HG02840 (cell line): Measurements from ENCODE around the gene ZBTB43.
"Not testable (repeated sequence)": the region's sequence is repeated elsewhere in the genome, so short reads cannot be mapped to it uniquely, and the experiment has no call there.

ENCODE experiments used
- ATAC-seq: cut with Tn5 transposase; IDR thresholded peaks from one replicate; pipeline ENCODE4 v1.9.1; 2021; ENCODE audit warnings: mild to moderate bottlenecking, moderate library complexity, moderate number of reproducible peaks; ENCODE audit not compliant: unreplicated experiment, low FRiP score

ZBTB43 gene

DNA sequence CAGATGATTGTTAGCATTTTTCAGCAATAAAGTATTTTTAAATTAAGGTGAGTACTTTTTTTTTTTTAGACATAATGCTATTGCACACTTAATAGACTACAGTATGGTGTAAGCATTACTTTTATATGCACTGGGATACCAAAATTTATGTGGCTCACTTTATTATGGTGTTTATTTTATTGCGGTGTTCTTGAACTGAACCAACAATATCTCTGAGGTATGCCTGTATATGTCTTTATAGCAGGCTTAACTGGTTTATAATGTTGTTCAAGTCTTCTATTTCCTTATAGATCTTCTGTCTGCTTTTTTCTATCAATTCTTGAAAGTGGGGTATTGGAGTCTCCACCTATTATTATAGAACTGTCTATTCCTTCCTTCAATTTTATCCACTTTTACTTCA lies 18.0 kb downstream of the ZBTB43 start:
- no peak for ATAC-seq

DNA sequence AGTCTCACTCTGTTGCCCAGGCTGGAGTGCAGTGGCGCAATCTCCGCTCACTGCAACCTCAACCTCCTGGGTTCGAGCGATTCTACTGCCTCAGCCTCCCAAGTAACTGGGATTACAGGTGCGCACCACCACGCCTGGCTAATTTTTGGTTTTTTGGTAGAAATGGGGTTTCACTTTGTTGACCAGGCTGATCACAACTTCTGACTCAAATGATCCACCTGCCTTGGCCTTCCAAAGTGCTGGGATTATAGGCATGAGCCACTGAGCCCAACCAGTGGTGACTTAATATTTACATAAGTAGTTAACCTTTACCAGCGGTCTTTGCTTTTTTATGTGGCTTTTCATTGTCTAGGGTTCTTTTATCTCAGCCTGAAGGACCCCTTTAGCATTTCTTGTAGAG lies 19.2 kb downstream of the ZBTB43 start:
- ATAC-seq: not testable (repeated sequence)

DNA sequence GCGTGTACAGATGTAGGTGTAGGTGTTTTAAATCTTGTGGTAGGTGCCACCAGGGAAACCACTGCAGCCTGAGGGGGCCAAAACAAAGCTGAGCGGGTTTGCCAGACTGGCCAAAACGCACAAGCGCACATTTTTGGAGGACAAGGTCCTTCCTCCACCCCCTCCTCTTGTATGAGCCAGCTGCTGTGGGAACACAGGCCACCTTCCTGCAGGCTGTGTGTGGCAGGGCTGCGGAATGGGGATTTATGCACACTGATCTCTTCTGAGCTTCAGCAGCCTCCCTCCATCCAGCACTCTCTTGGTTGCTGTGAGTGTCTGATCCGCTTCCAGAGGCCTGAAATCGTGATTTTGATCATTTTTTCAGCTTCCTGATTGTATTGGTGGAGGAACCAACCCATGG lies 22.4 kb downstream of the ZBTB43 start:
- no peak for ATAC-seq

DNA sequence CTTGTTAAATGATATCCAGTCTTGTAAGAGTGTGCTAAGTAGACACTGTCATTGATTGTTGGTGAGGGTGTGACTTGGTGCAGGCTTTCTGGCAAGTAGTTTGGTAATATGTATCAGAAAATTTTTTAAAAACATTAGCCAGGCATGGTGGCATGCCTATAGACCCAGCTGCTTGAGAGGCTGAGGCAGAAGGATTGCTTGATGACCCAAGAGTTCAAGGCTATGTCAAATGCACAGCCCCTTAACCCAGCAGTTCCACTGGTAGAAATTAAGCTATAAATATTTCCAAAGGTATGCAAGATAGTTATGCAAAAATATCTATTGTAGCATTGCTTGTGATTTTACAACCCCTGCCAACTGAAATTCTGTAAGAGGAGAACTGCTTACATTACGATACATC lies 24.2 kb downstream of the ZBTB43 start:
- ATAC-seq: no peak

DNA sequence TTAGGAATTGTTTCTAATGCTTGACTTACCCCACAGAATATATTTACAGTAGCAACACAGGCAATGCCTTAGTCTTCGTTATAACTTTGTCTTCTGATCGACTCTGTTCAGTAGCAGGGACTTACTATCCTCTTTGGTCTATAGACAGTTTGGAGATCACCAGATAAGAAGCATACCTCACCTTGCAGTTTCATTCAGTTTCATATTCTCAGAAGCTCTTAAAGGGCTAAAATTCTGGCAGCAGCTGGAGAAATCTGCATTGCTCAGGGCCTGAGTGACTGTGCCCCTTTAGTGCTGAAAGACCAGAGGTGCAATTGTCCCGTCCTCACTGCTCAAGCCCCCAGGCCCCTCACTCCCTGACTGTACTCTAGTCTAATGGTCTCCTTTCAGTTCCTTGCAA lies 26.0 kb downstream of the ZBTB43 start:
- no peak for ATAC-seq

DNA sequence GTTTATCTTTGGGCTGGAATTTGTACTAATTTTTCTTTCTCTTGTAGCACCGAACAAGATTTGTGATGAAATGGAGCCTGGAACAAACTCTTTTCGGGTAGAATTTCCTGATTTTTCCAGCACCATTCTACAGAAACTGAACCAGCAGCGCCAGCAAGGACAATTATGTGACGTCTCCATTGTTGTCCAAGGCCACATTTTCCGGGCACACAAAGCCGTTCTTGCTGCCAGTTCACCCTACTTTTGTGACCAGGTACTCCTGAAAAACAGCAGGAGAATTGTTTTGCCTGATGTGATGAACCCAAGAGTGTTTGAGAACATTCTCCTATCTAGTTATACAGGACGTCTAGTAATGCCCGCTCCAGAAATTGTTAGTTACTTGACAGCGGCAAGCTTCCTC lies 27.6 kb downstream of the ZBTB43 start:
- ATAC-seq: no peak

DNA sequence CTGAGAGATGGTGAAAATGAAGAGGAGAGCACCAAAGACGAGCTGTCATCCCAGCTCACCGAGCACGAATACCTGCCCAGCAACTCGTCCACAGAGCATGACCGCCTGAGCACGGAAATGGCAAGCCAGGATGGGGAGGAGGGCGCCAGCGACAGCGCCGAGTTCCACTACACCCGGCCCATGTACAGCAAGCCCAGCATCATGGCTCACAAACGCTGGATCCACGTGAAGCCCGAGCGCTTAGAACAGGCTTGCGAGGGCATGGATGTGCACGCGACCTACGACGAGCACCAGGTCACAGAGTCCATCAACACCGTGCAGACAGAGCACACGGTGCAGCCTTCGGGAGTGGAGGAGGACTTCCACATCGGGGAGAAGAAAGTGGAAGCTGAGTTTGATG lies 28.2 kb downstream of the ZBTB43 start:
- no peak for ATAC-seq

DNA sequence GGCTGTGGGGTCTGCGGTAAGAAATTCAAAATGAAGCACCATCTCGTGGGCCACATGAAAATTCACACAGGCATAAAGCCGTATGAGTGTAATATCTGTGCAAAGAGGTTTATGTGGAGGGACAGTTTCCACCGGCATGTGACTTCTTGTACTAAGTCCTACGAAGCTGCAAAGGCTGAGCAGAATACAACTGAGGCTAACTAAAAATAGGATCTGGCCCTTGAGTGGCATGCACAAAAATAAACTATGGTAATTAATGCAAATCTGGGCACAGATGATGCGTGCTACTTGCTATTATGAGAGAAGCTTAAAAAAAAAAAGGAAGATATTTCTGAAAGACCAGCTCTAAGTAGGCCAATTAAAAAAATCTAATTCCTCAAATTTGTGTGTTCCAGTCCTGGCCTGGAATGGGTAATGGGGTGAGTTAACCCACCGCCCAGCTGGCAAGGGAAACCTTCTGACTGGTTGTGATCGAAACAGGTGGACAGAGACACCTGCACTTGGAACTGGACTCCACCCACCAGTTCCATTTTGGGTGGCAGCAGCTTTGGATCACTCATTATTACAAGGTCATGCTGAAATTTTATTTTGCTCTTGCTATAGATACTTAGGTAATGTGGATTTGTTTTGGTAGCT lies 29.0 kb downstream of the ZBTB43 start:
- ATAC-seq: no peak

DNA sequence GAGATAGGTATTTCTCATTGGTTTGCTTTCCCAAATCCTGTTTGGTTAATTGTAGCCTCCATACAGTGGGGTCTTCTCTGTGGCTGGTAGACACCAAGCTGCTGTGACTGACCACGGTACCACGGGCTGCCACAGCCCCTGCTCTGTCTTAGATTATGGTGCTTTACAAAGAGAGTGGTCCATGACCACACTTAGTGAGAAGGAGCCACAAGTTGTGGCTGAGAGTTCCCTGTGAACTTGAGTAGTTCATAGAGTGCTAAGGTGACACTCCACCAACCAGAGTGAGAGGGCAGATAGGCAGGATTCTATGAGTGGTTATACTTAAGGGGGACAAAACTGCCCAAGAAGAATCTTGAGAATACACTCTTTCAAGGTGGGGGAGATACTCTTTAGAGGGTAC lies 29.8 kb downstream of the ZBTB43 start:
- ATAC-seq: no peak

DNA sequence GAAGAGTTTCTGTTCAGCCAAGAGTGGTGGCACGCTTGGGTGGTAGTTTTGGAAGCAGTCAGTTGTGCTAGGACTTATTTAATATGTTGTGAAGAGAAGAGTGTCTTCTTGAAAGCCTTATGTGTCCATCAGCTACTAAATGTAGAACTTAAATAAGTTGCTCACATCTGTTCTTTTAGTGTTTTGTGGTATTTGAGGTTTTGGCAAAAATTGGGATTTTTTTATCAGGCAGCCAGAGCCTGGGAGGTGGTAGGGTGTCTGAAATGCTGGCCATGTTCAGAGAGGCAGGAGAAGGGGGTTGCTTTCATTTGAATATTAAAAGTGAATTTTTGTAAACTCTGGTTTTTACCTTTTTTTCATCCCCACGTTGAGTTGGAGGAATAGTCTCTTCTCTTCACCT lies 31.4 kb downstream of the ZBTB43 start:
- ATAC-seq: no peak

DNA sequence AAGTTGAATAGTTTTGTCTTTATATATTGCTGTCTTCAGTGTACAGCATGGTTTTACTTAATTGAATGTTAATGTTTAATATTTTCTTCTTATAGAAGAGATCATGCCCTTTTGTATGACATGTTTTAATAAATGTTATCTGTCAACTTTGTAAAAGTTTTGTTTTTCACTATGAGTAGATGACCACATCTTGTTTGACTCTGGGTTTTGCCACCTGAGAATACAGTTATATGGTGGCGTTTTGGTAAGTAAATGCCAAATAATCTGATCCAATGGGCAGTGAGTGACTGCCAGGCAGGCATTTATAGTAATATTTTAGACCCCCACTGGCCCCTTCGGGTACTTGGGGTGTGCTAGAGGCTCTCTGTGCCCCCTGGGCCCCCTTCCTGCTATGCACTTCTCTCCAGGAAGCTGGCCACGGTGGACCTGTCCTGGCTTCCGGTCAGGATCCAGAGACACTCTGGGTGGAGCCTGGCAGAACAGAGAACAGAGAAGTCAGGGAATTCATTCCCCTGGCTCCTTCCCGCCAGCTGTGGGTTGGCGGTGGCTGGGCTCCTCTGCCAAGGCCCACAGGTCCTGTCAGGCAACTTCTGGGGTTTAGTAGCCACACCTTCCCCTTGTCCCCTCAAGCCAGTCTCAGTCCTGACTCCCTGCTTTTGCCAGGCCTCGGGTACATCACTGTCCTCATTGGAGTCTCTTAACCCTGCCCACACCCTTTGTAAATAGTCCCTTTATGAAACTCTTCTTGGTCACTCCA lies 33.4 kb downstream of the ZBTB43 start:
- ATAC-seq: no peak

DNA sequence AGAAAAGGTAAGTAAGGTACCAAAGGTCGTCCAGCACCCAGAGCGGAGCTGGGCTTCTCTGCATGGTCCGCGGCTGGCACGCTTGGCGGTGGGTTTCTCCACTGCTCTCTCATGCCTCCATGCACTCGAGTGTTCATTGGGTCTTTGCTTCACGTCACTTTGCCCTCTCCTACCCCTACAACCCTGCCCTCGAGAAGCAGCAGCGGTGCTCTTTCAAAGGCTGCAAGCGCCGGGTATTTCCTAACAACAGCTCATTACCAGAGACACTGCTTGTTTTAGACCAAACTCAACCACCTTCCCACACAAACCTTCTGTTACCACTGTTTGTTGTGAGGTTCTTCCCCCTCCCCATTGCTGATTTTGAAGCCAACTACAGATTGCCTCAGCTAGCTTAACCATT lies 34.1 kb downstream of the ZBTB43 start:
- no peak for ATAC-seq

DNA sequence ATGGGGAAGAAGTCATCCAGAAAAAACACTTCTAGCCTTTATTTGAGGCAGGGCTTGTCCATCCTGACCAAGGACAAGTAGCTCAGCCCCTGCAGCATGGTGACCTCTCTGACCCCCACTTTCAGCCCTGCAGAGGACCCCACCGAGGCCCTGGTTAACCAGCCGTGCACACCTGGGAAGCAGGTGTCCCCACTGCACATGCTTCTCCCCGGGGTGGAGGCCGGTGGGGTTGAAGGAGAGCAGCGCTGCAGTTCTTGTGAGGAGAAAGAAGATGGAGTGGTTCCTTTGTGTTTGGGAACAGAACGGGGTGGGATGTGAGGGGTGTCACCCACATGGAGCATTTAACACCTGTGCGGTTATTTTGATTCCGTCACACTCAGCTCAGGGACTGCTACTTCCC lies 34.5 kb downstream of the ZBTB43 start:
- ATAC-seq: no peak

DNA sequence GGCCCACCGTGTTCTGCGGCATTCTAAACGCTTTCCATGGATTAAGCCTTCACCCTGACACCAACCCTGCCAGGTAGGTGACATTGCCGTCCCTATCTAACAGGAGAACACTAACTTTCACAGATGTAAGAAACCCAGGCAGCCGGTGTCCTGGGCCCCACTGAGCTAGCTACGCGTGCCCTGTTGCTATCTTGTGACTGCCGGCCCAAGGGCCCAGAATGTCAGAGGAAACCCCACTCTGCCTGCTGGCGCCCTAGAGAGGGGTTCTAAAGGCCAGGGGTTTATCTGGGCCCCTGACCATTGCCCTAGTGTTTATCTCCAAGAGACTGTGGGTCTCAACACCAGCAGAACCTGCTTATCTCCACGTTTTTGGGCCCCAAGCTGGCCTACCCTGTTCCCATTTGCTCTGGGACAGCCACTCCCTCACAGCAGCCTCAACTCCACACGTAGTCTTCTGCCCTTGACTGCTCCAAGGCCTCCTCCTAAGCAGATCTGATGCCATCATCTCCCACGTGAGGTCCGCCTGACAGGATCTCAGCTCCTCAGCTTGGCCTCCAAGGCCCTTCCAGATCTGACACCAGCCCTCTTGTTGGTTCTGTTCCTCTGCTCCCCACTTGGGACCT lies 37.5 kb downstream of the ZBTB43 start:
- no peak for ATAC-seq

DNA sequence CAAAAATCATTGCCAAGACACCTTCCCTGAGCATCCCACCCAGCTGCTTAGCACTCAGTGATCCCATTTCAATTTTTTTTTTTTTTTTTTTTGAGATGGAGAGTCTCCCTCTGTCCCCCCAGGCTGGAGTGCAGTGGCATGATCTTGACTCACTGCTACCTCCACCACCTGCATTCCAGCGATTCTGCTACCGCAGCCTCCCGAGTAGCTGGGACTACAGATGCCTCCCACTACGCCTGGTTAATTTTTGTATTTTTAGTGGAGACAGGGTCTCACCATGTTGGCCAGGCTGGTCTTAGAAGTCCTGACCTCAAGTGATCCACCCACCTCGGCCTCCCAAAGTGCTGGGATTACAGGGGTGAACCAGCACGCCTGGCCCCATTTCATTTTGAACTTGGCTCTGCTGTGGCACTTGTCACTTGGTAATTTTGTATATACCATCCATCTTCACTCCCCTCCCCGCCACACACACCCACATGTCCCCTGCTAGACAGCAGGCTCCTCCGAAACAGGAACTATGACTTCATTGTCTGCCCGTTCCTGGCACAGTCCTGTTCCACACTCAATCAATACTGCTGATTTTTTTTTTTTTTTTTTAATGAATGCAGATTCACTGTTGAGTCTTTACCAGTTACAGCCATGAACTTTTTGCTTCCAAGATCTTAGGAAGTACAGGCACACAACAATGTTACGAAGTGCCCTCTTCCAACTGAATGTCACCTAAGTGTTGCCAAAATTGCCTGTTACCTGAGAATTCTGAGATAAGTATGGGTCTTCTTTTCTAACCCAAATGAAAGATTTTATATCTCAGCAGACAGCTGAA lies 38.3 kb downstream of the ZBTB43 start:
- ATAC-seq: no peak

DNA sequence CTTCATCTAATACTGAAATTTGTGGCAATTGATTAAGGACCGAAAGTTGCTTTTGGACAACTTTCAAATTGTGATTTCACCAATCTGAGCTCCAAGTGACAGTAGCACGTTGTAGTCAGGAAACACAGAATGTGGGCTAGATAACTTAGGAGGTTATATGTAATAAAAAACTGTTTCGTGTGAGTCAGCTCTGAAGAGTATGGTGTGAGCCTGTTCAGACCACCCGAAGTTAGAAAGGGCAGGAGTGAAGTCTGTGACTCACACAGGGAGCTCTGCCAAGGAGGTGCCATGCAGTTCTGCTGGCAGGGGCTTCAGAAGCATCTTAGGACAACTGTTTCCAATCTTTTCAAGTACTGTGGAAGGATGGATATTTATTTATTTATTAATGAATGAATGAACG lies 39.2 kb downstream of the ZBTB43 start:
- no peak for ATAC-seq

DNA sequence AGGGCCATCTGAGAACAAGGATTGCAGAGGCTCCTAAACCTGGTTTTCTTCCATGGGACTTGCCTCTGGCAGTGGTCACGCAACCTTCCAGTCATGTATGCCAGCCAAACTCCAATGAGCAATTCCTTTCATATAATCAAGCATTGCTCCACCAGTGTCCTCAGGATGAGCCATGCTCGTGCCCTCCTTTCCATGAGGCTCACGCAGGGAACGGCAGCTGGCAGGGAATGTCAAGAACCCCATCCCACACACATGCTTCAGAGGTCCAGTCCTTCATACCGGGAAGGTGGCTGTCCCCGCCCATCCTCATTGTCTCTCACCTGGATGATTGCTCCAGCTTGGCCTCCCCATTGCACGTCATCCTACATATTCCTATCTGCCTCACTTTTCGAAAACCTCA lies 42.2 kb downstream of the ZBTB43 start:
- ATAC-seq: no peak

DNA sequence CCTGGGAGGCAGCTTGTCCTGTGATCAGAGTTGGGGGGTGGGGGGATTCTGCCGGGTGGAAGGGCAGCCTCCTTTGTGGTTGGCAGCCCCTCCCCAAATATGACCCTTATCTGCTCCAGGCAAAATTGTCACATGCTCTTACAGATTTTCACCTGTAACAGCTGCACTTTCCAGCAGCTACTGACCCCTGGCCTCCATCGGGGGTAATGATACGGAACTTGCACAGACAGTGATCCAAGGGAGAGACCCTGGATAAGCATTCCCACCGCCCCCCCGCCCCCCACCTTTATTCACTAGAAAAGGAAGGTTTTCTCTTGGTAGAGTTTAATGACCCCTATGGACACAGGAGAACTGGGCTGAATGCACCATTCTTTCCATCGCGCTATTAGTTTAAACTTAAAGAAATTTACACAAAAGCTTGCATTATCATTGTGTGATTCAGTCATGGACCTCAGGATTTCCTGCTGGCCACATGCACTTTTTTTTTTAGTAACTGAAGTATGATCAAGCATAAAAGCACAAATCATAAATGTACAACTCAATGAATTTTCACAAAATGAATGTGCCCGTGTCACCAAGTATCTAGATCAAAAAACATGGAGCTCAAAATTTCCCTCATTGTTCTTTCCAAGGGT lies 44.9 kb downstream of the ZBTB43 start:
- ATAC-seq: no peak

DNA sequence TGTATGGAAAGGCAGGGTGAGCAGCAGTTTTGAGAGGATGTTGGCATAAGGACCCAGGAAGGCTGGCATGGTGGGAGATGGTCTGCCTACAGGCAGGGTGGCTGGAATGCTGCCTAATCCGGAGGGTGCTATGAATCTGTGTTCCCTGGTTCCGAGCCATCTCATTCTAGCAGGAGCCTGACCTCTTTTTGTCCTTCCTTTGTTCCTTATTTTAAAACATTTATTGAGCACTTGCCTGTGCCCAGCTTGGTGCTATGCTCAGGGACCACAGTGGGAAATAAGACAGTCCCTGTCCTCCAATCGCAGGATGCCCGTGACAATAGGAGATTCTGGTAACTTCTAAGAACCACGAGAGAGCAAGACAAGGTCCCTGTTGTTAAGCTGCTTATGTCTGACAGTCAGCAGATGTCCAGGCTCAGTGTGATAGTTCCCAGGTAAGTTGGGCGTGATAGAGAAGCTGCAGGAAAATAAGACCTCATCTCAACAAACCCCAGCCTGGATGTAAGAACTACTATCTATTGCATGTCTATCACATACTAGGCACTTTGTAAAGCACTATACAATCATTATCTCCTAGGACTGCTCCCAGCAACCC lies 46.5 kb downstream of the ZBTB43 start:
- no peak for ATAC-seq

DNA sequence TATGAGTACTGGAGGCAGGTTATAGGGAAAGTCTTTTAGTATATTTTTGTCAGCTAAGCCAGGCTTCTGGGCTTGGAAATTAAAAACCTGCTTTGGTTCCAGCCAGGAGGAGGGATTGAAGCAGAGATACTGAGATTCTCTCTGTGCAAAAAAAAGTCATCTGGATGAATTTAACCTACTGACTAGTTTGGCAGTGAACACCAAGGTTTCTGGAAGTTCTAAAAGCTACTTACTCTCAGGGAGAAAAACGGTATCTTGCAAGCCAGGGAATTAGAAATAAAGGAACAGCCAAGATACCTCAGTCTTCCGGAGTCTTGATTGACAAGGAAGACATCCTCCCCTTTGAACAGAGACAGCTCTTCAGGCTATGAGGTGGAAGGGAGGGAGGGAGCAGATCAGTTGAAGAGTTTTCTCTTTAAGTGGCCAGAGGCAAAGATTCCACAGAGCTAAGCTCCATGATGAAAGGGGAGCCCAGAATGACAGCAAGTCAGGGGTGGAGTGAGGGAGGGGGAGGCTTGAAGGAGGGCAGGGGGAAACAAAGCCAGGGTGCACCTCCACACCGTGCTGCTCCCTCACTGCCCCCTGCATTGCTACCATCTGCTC lies 47.3 kb downstream of the ZBTB43 start:
- no peak for ATAC-seq
